Neural cell (in vitro differentiated cells): ENCODE results near the gene OR1J2. TPM values are rescaled to one million over a fixed set of nuclear protein-coding genes. Genes with fewer than 3 reads are reported as not detected.

ENCODE experiments used
- H2AFZ ChIP-seq: fragments of 200-600, 300-800 bp; sonication (generic), shearing (Covaris generic); 2 replicates; pipeline ENCODE4 v1.6.0; 2014; ENCODE audit warnings: low read depth, mild to moderate bottlenecking, antibody characterized with exemption, low read length, moderate library complexity
- H3F3A ChIP-seq: fragments of 200-600 bp; shearing (Covaris generic); 2 replicates; pipeline ENCODE4 v1.6.1; 2016; ENCODE audit warnings: mild to moderate bottlenecking, moderate library complexity, mixed read lengths, antibody characterized with exemption, low read length; ENCODE audit not compliant: insufficient read depth, poor library complexity, severe bottlenecking
- H3K27ac ChIP-seq: fragments of 200-600, 300-800 bp; sonication (generic), shearing (Covaris generic); 2 replicates; pipeline ENCODE4 v1.5.1; 2014; ENCODE audit warnings: mild to moderate bottlenecking, low read length, moderate library complexity
- H3K27me3 ChIP-seq: fragments of 300-800, 200-600 bp; sonication (generic), shearing (Covaris generic); 2 replicates; pipeline ENCODE4 v1.6.0; 2014; ENCODE audit warnings: mild to moderate bottlenecking, low read depth, low read length, moderate library complexity; ENCODE audit not compliant: insufficient read depth
- H3K36me3 ChIP-seq: fragments of 300-800, 200-600 bp; sonication (generic), shearing (Covaris generic); 2 replicates; pipeline ENCODE4 v1.5.1; 2014; ENCODE audit warnings: mild to moderate bottlenecking, antibody characterized with exemption, low read length, moderate library complexity; ENCODE audit not compliant: insufficient read depth
- H3K4me2 ChIP-seq: fragments of 300-800, 200-600 bp; sonication (generic), shearing (Covaris generic); 2 replicates; pipeline ENCODE4 v1.6.0; 2014; ENCODE audit warnings: mild to moderate bottlenecking, low read length
- H3K4me3 ChIP-seq: fragments of 300-800, 200-600 bp; sonication (generic), shearing (Covaris generic); 2 replicates; pipeline ENCODE4 v1.5.1; 2014; ENCODE audit warnings: mild to moderate bottlenecking, low read length, moderate library complexity
- H3K79me2 ChIP-seq: fragments of 200-600 bp; shearing (Covaris generic); replicated peaks from 2 replicates; pipeline ENCODE4 v1.6.0; 2014; ENCODE audit warnings: mild to moderate bottlenecking, low read length, moderate library complexity; ENCODE audit not compliant: insufficient read depth
- H3K9ac ChIP-seq: fragments of 300-800, 200-600 bp; sonication (generic), shearing (Covaris generic); 2 replicates; pipeline ENCODE4 v1.6.1; 2016; ENCODE audit warnings: mild to moderate bottlenecking, low read length, mixed read lengths
- H3K9me2 ChIP-seq: fragments of 200-600 bp; shearing (Covaris generic); 2 replicates; pipeline ENCODE4 v1.6.1; 2016; ENCODE audit warnings: mild to moderate bottlenecking, low read length, mixed read lengths; ENCODE audit not compliant: insufficient read depth
- H3K9me3 ChIP-seq: fragments of 200-600, 300-800 bp; sonication (generic), shearing (Covaris generic); 2 replicates; pipeline ENCODE4 v1.6.1; 2016; ENCODE audit warnings: mild to moderate bottlenecking, mixed run types, low read length, moderate library complexity, mixed read lengths
- H4K20me1 ChIP-seq: fragments of 200-600 bp; shearing (Covaris generic); 2 replicates; pipeline ENCODE4 v1.6.1; 2016; ENCODE audit warnings: mild to moderate bottlenecking, mixed run types; ENCODE audit not compliant: insufficient read depth
- CTCF ChIP-seq: fragments of 450-650 bp; IDR thresholded peaks from 2 replicates; pipeline ENCODE4 v1.5.1; 2014; ENCODE audit warnings: antibody characterized with exemption, mild to moderate bottlenecking, moderate library complexity; ENCODE audit not compliant: poor library complexity, severe bottlenecking
- EP300 ChIP-seq: fragments of 450-650 bp; conservative IDR thresholded peaks from 2 replicates; pipeline ENCODE4 v1.6.1; 2014; ENCODE audit warnings: antibody characterized with exemption, mild to moderate bottlenecking, moderate library complexity; ENCODE audit not compliant: poor library complexity, severe bottlenecking
- EZH2 ChIP-seq: fragments of 200-600, 300-800 bp; shearing (Covaris generic), sonication (generic); IDR thresholded peaks from 2 replicates; pipeline ENCODE4 v1.6.1; 2014; ENCODE audit warnings: antibody characterized with exemption, low read length, borderline replicate concordance, mild to moderate bottlenecking; ENCODE audit not compliant: insufficient read depth, poor library complexity, severe bottlenecking
- MXI1 ChIP-seq: fragments of 450-650 bp; conservative IDR thresholded peaks from 2 replicates; pipeline ENCODE4 v1.6.1; 2014; ENCODE audit warnings: antibody characterized with exemption, mild to moderate bottlenecking; ENCODE audit not compliant: poor library complexity, severe bottlenecking
- POLR2AphosphoS5 ChIP-seq: IDR thresholded peaks from 2 replicates; pipeline ENCODE4 v1.6.1; 2012
- RAD21 ChIP-seq: fragments of 450-650 bp; conservative IDR thresholded peaks from 2 replicates; pipeline ENCODE4 v1.6.1; 2014; ENCODE audit warnings: antibody characterized with exemption, mild to moderate bottlenecking, moderate library complexity
- SMC3 ChIP-seq: fragments of 450-650 bp; conservative IDR thresholded peaks from 2 replicates; pipeline ENCODE4 v1.6.1; 2014; ENCODE audit warnings: antibody characterized with exemption, mild to moderate bottlenecking, moderate library complexity; ENCODE audit not compliant: poor library complexity
- TAF1 ChIP-seq: IDR thresholded peaks from 2 replicates; pipeline ENCODE4 v1.6.1; 2012; ENCODE audit warnings: low read depth
- polyA plus RNA-seq: library from polyadenylated mRNA; depleted of rRNA; stranded (reverse); fragments of >200 nt; gene quantifications from 2 replicates; pipeline ENCODE4 v1.2.3, GENCODE V29; 2014
- TF ChIP-seq, protein P1 (sequence below): IDR thresholded peaks from 2 replicates; pipeline ENCODE4 v1.6.1; 2012; ENCODE audit warnings: borderline replicate concordance

OR1J2 gene
- polyA plus RNA-seq, 1 donor from 2014 or later = not detected

DNA sequence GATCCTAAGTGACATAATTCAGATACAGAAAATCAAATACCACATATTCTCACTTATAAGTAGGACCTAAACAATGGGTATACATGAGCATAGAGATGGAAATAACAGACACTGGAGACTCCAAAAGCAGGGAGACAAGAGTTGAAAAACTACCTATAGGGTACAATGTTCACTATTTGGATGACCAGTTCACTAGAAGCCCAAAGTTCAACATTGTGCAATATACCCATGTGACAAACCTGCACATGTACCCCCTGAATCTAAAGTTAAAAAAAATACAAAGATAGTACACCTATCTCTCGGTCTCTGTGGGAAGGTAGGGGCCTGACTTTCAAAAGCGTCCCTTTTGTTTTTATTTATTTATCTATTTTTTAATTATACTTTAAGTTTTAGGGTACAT lies 28.2 kb downstream of the OR1J2 start:
- no peak overlapping the region for H3K4me3 ChIP-seq
- no peaks in the 10 kb centered on the region for H3K36me3 ChIP-seq
- peaks cover 4% of the 10 kb centered on the region for H3K9me3 ChIP-seq
- H2AFZ ChIP-seq = no peak overlapping the region
- no peaks in the 10 kb centered on the region for H3K27me3 ChIP-seq
- no peaks in the 10 kb centered on the region for H3K9me2 ChIP-seq
- no peaks in the 10 kb centered on the region for H4K20me1 ChIP-seq
- H3K4me2 ChIP-seq = no peak overlapping the region
- no peak overlapping the region for H3K9ac ChIP-seq
- no peak overlapping the region for H3K27ac ChIP-seq
- H3K79me2 ChIP-seq = no peaks in the 10 kb centered on the region
- no peaks in the 10 kb centered on the region for H3F3A ChIP-seq
- TF ChIP-seq TAF1 = no peak
- TF ChIP-seq RAD21 = no peak
- TF ChIP-seq, protein P1, sequence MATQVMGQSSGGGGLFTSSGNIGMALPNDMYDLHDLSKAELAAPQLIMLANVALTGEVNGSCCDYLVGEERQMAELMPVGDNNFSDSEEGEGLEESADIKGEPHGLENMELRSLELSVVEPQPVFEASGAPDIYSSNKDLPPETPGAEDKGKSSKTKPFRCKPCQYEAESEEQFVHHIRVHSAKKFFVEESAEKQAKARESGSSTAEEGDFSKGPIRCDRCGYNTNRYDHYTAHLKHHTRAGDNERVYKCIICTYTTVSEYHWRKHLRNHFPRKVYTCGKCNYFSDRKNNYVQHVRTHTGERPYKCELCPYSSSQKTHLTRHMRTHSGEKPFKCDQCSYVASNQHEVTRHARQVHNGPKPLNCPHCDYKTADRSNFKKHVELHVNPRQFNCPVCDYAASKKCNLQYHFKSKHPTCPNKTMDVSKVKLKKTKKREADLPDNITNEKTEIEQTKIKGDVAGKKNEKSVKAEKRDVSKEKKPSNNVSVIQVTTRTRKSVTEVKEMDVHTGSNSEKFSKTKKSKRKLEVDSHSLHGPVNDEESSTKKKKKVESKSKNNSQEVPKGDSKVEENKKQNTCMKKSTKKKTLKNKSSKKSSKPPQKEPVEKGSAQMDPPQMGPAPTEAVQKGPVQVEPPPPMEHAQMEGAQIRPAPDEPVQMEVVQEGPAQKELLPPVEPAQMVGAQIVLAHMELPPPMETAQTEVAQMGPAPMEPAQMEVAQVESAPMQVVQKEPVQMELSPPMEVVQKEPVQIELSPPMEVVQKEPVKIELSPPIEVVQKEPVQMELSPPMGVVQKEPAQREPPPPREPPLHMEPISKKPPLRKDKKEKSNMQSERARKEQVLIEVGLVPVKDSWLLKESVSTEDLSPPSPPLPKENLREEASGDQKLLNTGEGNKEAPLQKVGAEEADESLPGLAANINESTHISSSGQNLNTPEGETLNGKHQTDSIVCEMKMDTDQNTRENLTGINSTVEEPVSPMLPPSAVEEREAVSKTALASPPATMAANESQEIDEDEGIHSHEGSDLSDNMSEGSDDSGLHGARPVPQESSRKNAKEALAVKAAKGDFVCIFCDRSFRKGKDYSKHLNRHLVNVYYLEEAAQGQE = no peak
- TF ChIP-seq SMC3 = no peak

GRCh38 chr9:122546196-122546595 lies 35.6 kb downstream of the OR1J2 start:
- Histone ChIP-seq H3F3A (no peaks in the 10 kb centered on the region), H3K4me2 (no peak overlapping the region), H3K9me3 (peaks cover 3% of the 10 kb centered on the region), H3K27ac (no peak overlapping the region), H3K9ac (no peak overlapping the region), H4K20me1 (no peaks in the 10 kb centered on the region), H2AFZ (no peak overlapping the region), H3K79me2 (no peaks in the 10 kb centered on the region), H3K4me3 (no peak overlapping the region), H3K36me3 (no peaks in the 10 kb centered on the region), H3K27me3 (no peaks in the 10 kb centered on the region), H3K9me2 (no peaks in the 10 kb centered on the region)
- TF ChIP-seq TAF1 = no peak
- TF ChIP-seq POLR2AphosphoS5 = no peak
- TF ChIP-seq EP300 = no peak
- no peak for TF ChIP-seq RAD21
- TF ChIP-seq, protein P1 = no peak
- TF ChIP-seq EZH2 = no peak
- TF ChIP-seq CTCF = no peak
- TF ChIP-seq SMC3 = no peak
- TF ChIP-seq MXI1 = no peak
